HepG2 (cell line): ENCODE results near the gene PAPSS2. TPM values are rescaled to one million over a fixed set of nuclear protein-coding genes. Genes with fewer than 3 reads are reported as not detected.

Experiments used
- ATAC-seq: fragments of 200-7000 bp; cut with Tn5 transposase; 3 replicates; pipeline ENCODE4 v1.9.1; 2020; ENCODE audit warnings: mild to moderate bottlenecking, moderate library complexity
- BruUV-seq: library from RNA; stranded (reverse); fragments of 400-500 nt; replicated peaks from 2 replicates; lab custom pipeline; 2021; lab: Mats Ljungman, UMichigan
- CTCF ChIA-PET: fragments of 300-600 bp; formaldehyde crosslinking; extraction: SDS; loops from one replicate; lab custom pipeline; 2021; ENCODE audit warnings: low total read pairs, inconsistent platforms, low intra/inter-chr PET ratio; lab: Yijun Ruan, JAX
- POLR2A ChIA-PET: fragments of 350-600 bp; sonication (Branson Sonifier 250); formaldehyde crosslinking; loops from one replicate; lab custom pipeline; 2020; ENCODE audit warnings: antibody characterized with exemption, inconsistent platforms; lab: Yijun Ruan, JAX
- DNase-seq: peaks from one replicate; pipeline ENCODE4 v3.0.0-alpha.2; 2015; ENCODE audit warnings: low spot score
- FAIRE-seq: peaks from 3 replicates; lab custom pipeline; 2011; peaks lifted over from hg19 to GRCh38; lab: Jason Lieb, UNC
- H2AFZ ChIP-seq: one replicate; pipeline ENCODE4 v1.6.1; 2011; ENCODE audit warnings: low read length, inconsistent platforms
- H3K27ac ChIP-seq: fragments of 300-600 bp; 3 replicates; pipeline ENCODE4 v1.8.0; 2011; ENCODE audit warnings: mixed run types, mild to moderate bottlenecking, mixed read lengths, low read length, inconsistent platforms; ENCODE audit not compliant: insufficient read depth; ENCODE audit errors: extremely low read length
- H3K27me3 ChIP-seq, 2 experiments: fragments of 200-600 bp in 1 of 2; 2 replicates in 1 of 2; 3 replicates in 1 of 2; pipeline versions ENCODE4 v1.6.0 to v1.8.0; 2011; ENCODE audit warnings: low read length in 2 of 2, mild to moderate bottlenecking in 2 of 2, moderate library complexity in 2 of 2, inconsistent platforms in 1 of 2; ENCODE audit not compliant: insufficient read depth in 2 of 2, control insufficient read depth in 1 of 2
- H3K36me3 ChIP-seq, 2 experiments: fragments of 200-600 bp in 1 of 2; replicated peaks in 1 of 2; 2 replicates in 1 of 2; 3 replicates in 1 of 2; pipeline versions ENCODE4 v1.5.1 to v1.8.0; 2011; ENCODE audit warnings: low read length in 2 of 2, inconsistent platforms in 1 of 2; ENCODE audit not compliant: insufficient read depth in 2 of 2, control insufficient read depth in 1 of 2
- H3K4me1 ChIP-seq: 2 replicates; pipeline ENCODE4 v1.5.1; 2012; ENCODE audit warnings: low read length, inconsistent platforms; ENCODE audit not compliant: insufficient read depth
- H3K4me2 ChIP-seq: 2 replicates; pipeline ENCODE4 v1.6.0; 2011; ENCODE audit warnings: low read depth, low read length, inconsistent platforms
- H3K4me3 ChIP-seq, 3 experiments: fragments of 200-600 bp in 1 of 3; sonication (generic), shearing (Covaris generic) in 1 of 3; replicated peaks in 1 of 3; 2 replicates each; pipeline ENCODE4 v1.5.1; 2011 to 2016; ENCODE audit warnings: low read length in 3 of 3, inconsistent platforms in 2 of 3, low read depth in 2 of 3, mild to moderate bottlenecking in 2 of 3, control low read depth in 1 of 3, mixed read lengths in 1 of 3; ENCODE audit not compliant: insufficient read depth in 1 of 3
- H3K79me2 ChIP-seq: one replicate; pipeline ENCODE4 v1.6.1; 2011; ENCODE audit warnings: low read length, inconsistent platforms; ENCODE audit not compliant: insufficient read depth
- H3K9ac ChIP-seq: 2 replicates; pipeline ENCODE4 v1.6.0; 2011; ENCODE audit warnings: mild to moderate bottlenecking, low read depth, low read length, inconsistent platforms; ENCODE audit not compliant: insufficient read depth
- H3K9me3 ChIP-seq: 2 replicates; pipeline ENCODE4 v1.5.1; 2012; ENCODE audit warnings: mild to moderate bottlenecking, low read length
- H4K20me1 ChIP-seq: 2 replicates; pipeline ENCODE4 v1.6.0; 2011; ENCODE audit warnings: inconsistent platforms, mild to moderate bottlenecking, low read length, moderate library complexity; ENCODE audit not compliant: insufficient read depth
- DNMT3B ChIP-seq: conservative IDR thresholded peaks from 2 replicates; pipeline ENCODE4 v1.6.1; 2016; ENCODE audit warnings: missing biosample characterization, control low read depth
- EEA1 ChIP-seq: sonication (generic); formaldehyde crosslinking; IDR thresholded peaks from 2 replicates; pipeline ENCODE4 v1.5.1; 2020; ENCODE audit warnings: mild to moderate bottlenecking, missing genetic modification reagents, borderline replicate concordance
- ELF3 ChIP-seq: IDR thresholded peaks from 2 replicates; pipeline ENCODE4 v1.6.1; 2016; ENCODE audit warnings: missing genetic modification reagents, missing compliant biosample characterization
- FOXA3 ChIP-seq: IDR thresholded peaks from 2 replicates; pipeline ENCODE4 v1.6.1; 2016; ENCODE audit warnings: missing genetic modification reagents, missing compliant biosample characterization
- HCFC1 ChIP-seq: fragments of 150-350 bp; IDR thresholded peaks from 2 replicates; pipeline ENCODE4 v1.6.1; 2014; ENCODE audit warnings: low read depth, low read length
- HDAC2 ChIP-seq: sonication (generic); formaldehyde crosslinking; IDR thresholded peaks from 2 replicates; pipeline ENCODE4 v1.4.0; 2020; ENCODE audit warnings: missing genetic modification reagents
- NAIF1 ChIP-seq: sonication (generic); formaldehyde crosslinking; IDR thresholded peaks from 2 replicates; pipeline ENCODE4 v1.5.0; 2020; ENCODE audit warnings: mild to moderate bottlenecking, missing genetic modification reagents, borderline replicate concordance
- PCBP1 ChIP-seq: fragments of 200-400 bp; formaldehyde crosslinking; IDR thresholded peaks from 2 replicates; pipeline ENCODE4 v1.6.1; 2017; ENCODE audit warnings: mild to moderate bottlenecking, low read depth, low read length, borderline replicate concordance
- SIN3B ChIP-seq: fragments of 150-350 bp; IDR thresholded peaks from 2 replicates; pipeline ENCODE4 v1.6.1; 2014; ENCODE audit warnings: low read length
- STAG1 ChIP-seq: sonication (generic); formaldehyde crosslinking; IDR thresholded peaks from 2 replicates; pipeline ENCODE4 v1.4.0; 2020; ENCODE audit warnings: missing genetic modification reagents
- ZBTB25 ChIP-seq: IDR thresholded peaks from 2 replicates; pipeline ENCODE4 v1.6.1; 2018; ENCODE audit warnings: missing genetic modification reagents
- ZFP37 ChIP-seq: sonication (generic); formaldehyde crosslinking; IDR thresholded peaks from 2 replicates; pipeline ENCODE4 v1.4.0; 2020; ENCODE audit warnings: missing genetic modification reagents, borderline replicate concordance
- ZNF143 ChIP-seq: sonication (generic); formaldehyde crosslinking; IDR thresholded peaks from 2 replicates; pipeline ENCODE4 v1.4.0; 2020; ENCODE audit warnings: missing genetic modification reagents
- ZNF446 ChIP-seq: sonication (generic); formaldehyde crosslinking; IDR thresholded peaks from 2 replicates; pipeline ENCODE4 v1.5.0; 2020; ENCODE audit warnings: mild to moderate bottlenecking, missing genetic modification reagents
- ZNF605 ChIP-seq: sonication (generic); formaldehyde crosslinking; IDR thresholded peaks from 2 replicates; pipeline ENCODE4 v1.8.0; 2022; ENCODE audit warnings: mild to moderate bottlenecking, missing genetic modification reagents
- WGBS: methylation state at CpG from one replicate; pipeline ENCODE4 v1.1.6; 2017; ENCODE audit warnings: low lambda C conversion rate; 5-methylcytosine and 5-hydroxymethylcytosine counted together
- in situ Hi-C: cut with HindIII; loops from 2 replicates; pipeline ENCODE4 v1.10.0; 2017; ENCODE audit warnings: low pct_unique_long_range_greater_than_20kb; ENCODE audit not compliant: extremely low pct_ligation_motif_present
- intact Hi-C: fragments of 100-400 bp; cut with micrococcal nuclease; formaldehyde crosslinking; loops from one replicate; pipeline ENCODE4 v1.10.0; 2022; ENCODE audit not compliant: unreplicated experiment
- polyA plus RNA-seq, 8 experiments: library from polyadenylated mRNA; depleted of rRNA in 3 of 8; stranded (reverse) in 7 of 8; unstranded in 1 of 8; fragments of >200 nt; fragmentation: Illumina TruSeq in 4 of 8; extraction: Trizol in 4 of 8; gene quantifications; 2 replicates each; pipeline versions ENCODE4 v1.2.1 to v1.2.3, GENCODE V29; 2011 to 2016; ENCODE audit warnings: low read depth in 4 of 8, missing spikeins in 1 of 8, mixed read lengths in 1 of 8; ENCODE audit not compliant: insufficient read depth in 1 of 8
- total RNA-seq, 5 experiments: library from RNA; depleted of rRNA; stranded (reverse); fragments of >200 nt; fragmentation: Illumina TruSeq; extraction: Trizol; gene quantifications; 2 replicates each; pipeline ENCODE4 v1.2.3, GENCODE V29; 2016; ENCODE audit warnings: low read depth in 1 of 5

Gene PAPSS2
- total and polyA plus RNA-seq, 2 of the 13 experiments (the other 11 are each of a cell fraction or from before 2014, with no cell fraction given) = 0.11 to 0.12 TPM

GRCh38 chr10:87630171-87630570 lies 29.5 kb upstream of the PAPSS2 start (continued):
- TF ChIP-seq ZBTB25 (CRISPR knock-in tag) (no peak), DNMT3B (CRISPR knock-in tag) (no peak), ZNF143 (CRISPR knock-in tag) (no peak), ZFP37 (CRISPR knock-in tag) (no peak)

GRCh38 chr10:87632454-87632853 lies 27.2 kb upstream of the PAPSS2 start:
- no peak overlapping the region for H3K27ac ChIP-seq
- 0 out of 2 replicates have a peak, but pooled peaks cover 3% of the 10 kb centered on the region for H3K9me3 ChIP-seq
- TF ChIP-seq NAIF1 (CRISPR knock-in tag) (no peak), HCFC1 (no peak), HDAC2 (CRISPR knock-in tag) (no peak), ZNF605 (CRISPR knock-in tag) (no peak), SIN3B (no peak), STAG1 (CRISPR knock-in tag) (no peak), FOXA3 (CRISPR knock-in tag) (no peak), ZNF446 (CRISPR knock-in tag) (no peak), ELF3 (CRISPR knock-in tag) (no peak), PCBP1 (no peak), EEA1 (no peak)
- DNase-seq (no peak), ATAC-seq (no peak), FAIRE-seq (no peak)
- POLR2A ChIA-PET = no interaction called here
- H3K27me3 ChIP-seq = no peaks in the 10 kb centered on the region
- no peak overlapping the region for H3K4me3 ChIP-seq
- CTCF ChIA-PET = no interaction called here
- H4K20me1 ChIP-seq = no peaks in the 10 kb centered on the region
- H2AFZ ChIP-seq = no peak overlapping the region
- no peaks in the 10 kb centered on the region for H3K79me2 ChIP-seq
- H3K9ac ChIP-seq = no peak overlapping the region
- no TSS peak for BruUV-seq
- H3K36me3 ChIP-seq = no peaks in the 10 kb centered on the region
- 92% methylated on average over 3 of the region's 4 CpGs for WGBS
- intact Hi-C loops (no loop called here), in situ Hi-C loops (no loop called here)
- peaks cover 19% of the 10 kb centered on the region for H3K4me1 ChIP-seq
- no peak overlapping the region for H3K4me2 ChIP-seq
